HepG2 (cell line): ENCODE measurements around the gene SLC38A2. TPM values are rescaled to one million over a fixed set of nuclear protein-coding genes. Genes with fewer than 3 reads are reported as not detected.

Experiments
- CBX2 ChIP-seq, 2 experiments: fragments of 200-600 bp in 1 of 2; sonication (generic); formaldehyde crosslinking in 1 of 2; IDR thresholded peaks; 2 replicates each; pipeline versions ENCODE4 v1.7.0 to v1.8.1; 2018 to 2022; ENCODE audit warnings: low read depth in 2 of 2, low read length in 1 of 2, mild to moderate bottlenecking in 1 of 2, missing genetic modification reagents in 1 of 2
- CC2D1A ChIP-seq: sonication (generic); formaldehyde crosslinking; IDR thresholded peaks from 2 replicates; pipeline ENCODE4 v1.8.1; 2023; ENCODE audit warnings: mild to moderate bottlenecking, missing genetic modification reagents
- DZIP1 ChIP-seq: sonication (generic); formaldehyde crosslinking; IDR thresholded peaks from 2 replicates; pipeline ENCODE4 v1.5.0; 2020; ENCODE audit warnings: mild to moderate bottlenecking, missing genetic modification reagents
- ETS1 ChIP-seq: sonication (generic); formaldehyde crosslinking; IDR thresholded peaks from 2 replicates; pipeline ENCODE4 v1.4.0; 2020; ENCODE audit warnings: missing genetic modification reagents
- FOXM1 ChIP-seq: sonication (generic); formaldehyde crosslinking; IDR thresholded peaks from 2 replicates; pipeline ENCODE4 v1.5.0; 2020; ENCODE audit warnings: missing genetic modification reagents
- HOXA9 ChIP-seq: sonication (generic); formaldehyde crosslinking; IDR thresholded peaks from 2 replicates; pipeline ENCODE4 v1.8.1; 2022; ENCODE audit warnings: missing genetic modification reagents, mild to moderate bottlenecking, moderate library complexity, borderline replicate concordance
- KAT7 ChIP-seq: IDR thresholded peaks from 2 replicates; pipeline ENCODE4 v1.6.1; 2018; ENCODE audit warnings: borderline replicate concordance, missing compliant biosample characterization
- KLF12 ChIP-seq: sonication (generic); formaldehyde crosslinking; IDR thresholded peaks from 2 replicates; pipeline ENCODE4 v1.4.0; 2020; ENCODE audit warnings: missing genetic modification reagents, borderline replicate concordance
- KMT2B ChIP-seq: IDR thresholded peaks from 2 replicates; pipeline ENCODE4 v1.6.1; 2016; ENCODE audit warnings: missing genetic modification reagents, missing compliant biosample characterization
- MAFK ChIP-seq, 2 experiments: IDR thresholded peaks in 1 of 2; conservative IDR thresholded peaks in 1 of 2; 2 replicates each; pipeline ENCODE4 v1.6.1; 2011; ENCODE audit warnings: improper control_type of control experiment in 2 of 2, low read length in 2 of 2
- MIER2 ChIP-seq: IDR thresholded peaks from 2 replicates; pipeline ENCODE4 v1.6.1; 2016; ENCODE audit warnings: missing biosample characterization, missing genetic modification reagents
- ONECUT2 ChIP-seq: sonication (generic); formaldehyde crosslinking; IDR thresholded peaks from 2 replicates; pipeline ENCODE4 v1.4.0; 2020; ENCODE audit warnings: missing genetic modification reagents
- REPIN1 ChIP-seq: sonication (generic); formaldehyde crosslinking; IDR thresholded peaks from 2 replicates; pipeline ENCODE4 v1.8.0; 2022; ENCODE audit warnings: missing genetic modification reagents, low read depth, mild to moderate bottlenecking, borderline replicate concordance
- SAFB2 ChIP-seq: sonication (generic); formaldehyde crosslinking; IDR thresholded peaks from 2 replicates; pipeline ENCODE4 v1.5.1; 2020; ENCODE audit warnings: missing genetic modification reagents, low read depth, mild to moderate bottlenecking, borderline replicate concordance
- SP4 ChIP-seq: sonication (generic); formaldehyde crosslinking; IDR thresholded peaks from 2 replicates; pipeline ENCODE4 v1.8.1; 2023; ENCODE audit warnings: mild to moderate bottlenecking, missing genetic modification reagents
- SYNCRIP ChIP-seq: fragments of 200-400 bp; formaldehyde crosslinking; IDR thresholded peaks from 2 replicates; pipeline ENCODE4 v1.6.1; 2018; ENCODE audit warnings: mild to moderate bottlenecking, low read depth, low read length; ENCODE audit not compliant: insufficient read depth
- TBX3 ChIP-seq: fragments of 450-650 bp; IDR thresholded peaks from 2 replicates; pipeline ENCODE4 v1.6.1; 2017; ENCODE audit warnings: antibody characterized with exemption, mild to moderate bottlenecking, inconsistent platforms, borderline replicate concordance
- ZBTB26 ChIP-seq: IDR thresholded peaks from 2 replicates; pipeline ENCODE4 v1.6.1; 2016; ENCODE audit warnings: missing compliant biosample characterization, missing genetic modification reagents, borderline replicate concordance
- ZNF12 ChIP-seq: sonication (generic); formaldehyde crosslinking; IDR thresholded peaks from 2 replicates; pipeline ENCODE4 v1.5.0; 2020; ENCODE audit warnings: missing genetic modification reagents
- ZNF224 ChIP-seq: sonication (generic); formaldehyde crosslinking; IDR thresholded peaks from 2 replicates; pipeline ENCODE4 v1.5.0; 2020; ENCODE audit warnings: mild to moderate bottlenecking, missing genetic modification reagents
- ZXDC ChIP-seq: sonication (generic); formaldehyde crosslinking; IDR thresholded peaks from 2 replicates; pipeline ENCODE4 v1.5.0; 2020; ENCODE audit warnings: mild to moderate bottlenecking, missing genetic modification reagents
- polyA plus RNA-seq, 8 experiments: library from polyadenylated mRNA; depleted of rRNA in 3 of 8; stranded (reverse) in 7 of 8; unstranded in 1 of 8; fragments of >200 nt; fragmentation: Illumina TruSeq in 4 of 8; extraction: Trizol in 4 of 8; gene quantifications; 2 replicates each; pipeline versions ENCODE4 v1.2.1 to v1.2.3, GENCODE V29; 2011 to 2016; ENCODE audit warnings: low read depth in 4 of 8, missing spikeins in 1 of 8, mixed read lengths in 1 of 8; ENCODE audit not compliant: insufficient read depth in 1 of 8
- total RNA-seq, 5 experiments: library from RNA; depleted of rRNA; stranded (reverse); fragments of >200 nt; fragmentation: Illumina TruSeq; extraction: Trizol; gene quantifications; 2 replicates each; pipeline ENCODE4 v1.2.3, GENCODE V29; 2016; ENCODE audit warnings: low read depth in 1 of 5

The SLC38A2 gene
- total and polyA plus RNA-seq, 2 of the 13 experiments (the other 11 are each of a cell fraction or from before 2014, with no cell fraction given), result 368 to 880 TPM

GRCh38 chr12:46372544-46373300 is at the start of gene SLC38A2 (continued):
- 0 out of 2 replicates have a peak, but pooled peaks have one; percentile 33 for TF ChIP-seq MIER2 (CRISPR knock-in tag)
- TF ChIP-seq SP4 (CRISPR knock-in tag), result peak; percentile 84
- TF ChIP-seq CBX2 (IDR thresholded peaks at IDR 0.05; ENCODE audit: low read depth, low read length), result no peak
- no peak for TF ChIP-seq CBX2 (CRISPR knock-in tag; IDR thresholded peaks at IDR 0.05; ENCODE audit: low read depth)
- no peak for TF ChIP-seq KAT7 (CRISPR knock-in tag)
- TF ChIP-seq MAFK (conservative IDR thresholded peaks at IDR 0.05 in 1 of 2, IDR thresholded peaks at IDR 0.05 in 1 of 2; ENCODE audit: low read length in 2 of 2), result no peak
- TF ChIP-seq TBX3, result 0 out of 2 replicates have a peak, but pooled peaks have one; percentile 18
- no peak for TF ChIP-seq SYNCRIP
- 0 out of 2 replicates have a peak, but pooled peaks have one; percentile 80 for TF ChIP-seq ZBTB26 (CRISPR knock-in tag)
- TF ChIP-seq CC2D1A (CRISPR knock-in tag), result no peak
- TF ChIP-seq ONECUT2 (CRISPR knock-in tag), result peak; percentile 65
- TF ChIP-seq ETS1 (CRISPR knock-in tag), result peak; percentile 97
- peak; percentile 82; the same call in 1 of the 2 replicates for TF ChIP-seq FOXM1 (CRISPR knock-in tag)
- TF ChIP-seq ZXDC (CRISPR knock-in tag), result no peak
- TF ChIP-seq DZIP1, result no peak; the same call in 1 of the 2 replicates
- peak; percentile 93 for TF ChIP-seq KLF12 (CRISPR knock-in tag)
- TF ChIP-seq ZNF224, result peak; percentile 40; the same call in 1 of the 2 replicates
- peak; percentile 69 for TF ChIP-seq REPIN1 (CRISPR knock-in tag)
- TF ChIP-seq ZNF12 (CRISPR knock-in tag), result peak; percentile 71; the same call in 1 of the 2 replicates
- peak; percentile 75; the same call in 1 of the 2 replicates for TF ChIP-seq KMT2B (CRISPR knock-in tag)
- peak; percentile 76; the same call in 1 of the 2 replicates for TF ChIP-seq SAFB2 (CRISPR knock-in tag)
- 0 out of 2 replicates have a peak, but pooled peaks have one; percentile 38 for TF ChIP-seq HOXA9 (CRISPR knock-in tag)
